Epithelial cell of proximal tubule (primary cell): ENCODE measurements around the gene SPATA24. TPM values are rescaled to one million over a fixed set of nuclear protein-coding genes. Genes with fewer than 3 reads are reported as not detected.
"Not testable (repeated sequence)": the region's sequence is repeated elsewhere in the genome, so short reads cannot be mapped to it uniquely, and the experiment has no call there.

Source experiments
- DNase-seq: peaks from one replicate; pipeline ENCODE4 v3.0.0-alpha.2; 2011; ENCODE audit warnings: low read depth
- H3K4me3 ChIP-seq: 2 replicates; pipeline ENCODE4 v1.5.1; 2011; ENCODE audit warnings: low read depth, mild to moderate bottlenecking, low read length
- CTCF ChIP-seq: conservative IDR thresholded peaks from 2 replicates; pipeline ENCODE4 v1.5.1; 2012; ENCODE audit warnings: low read depth, mild to moderate bottlenecking, low read length
- total RNA-seq: library from RNA; depleted of rRNA; stranded (reverse); fragments of >200 nt; gene quantifications from 2 replicates; pipeline ENCODE4 v1.2.3, GENCODE V29; 2015

Gene SPATA24
- total RNA-seq, 1 donor from 2014 or later: 2.2 TPM

GRCh38 chr5:139415221-139415861, 11.5 kb upstream of the SPATA24 start:
- TF ChIP-seq CTCF: no peak
- no peak overlapping the region for H3K4me3 ChIP-seq
- DNase-seq: no peak

DNA sequence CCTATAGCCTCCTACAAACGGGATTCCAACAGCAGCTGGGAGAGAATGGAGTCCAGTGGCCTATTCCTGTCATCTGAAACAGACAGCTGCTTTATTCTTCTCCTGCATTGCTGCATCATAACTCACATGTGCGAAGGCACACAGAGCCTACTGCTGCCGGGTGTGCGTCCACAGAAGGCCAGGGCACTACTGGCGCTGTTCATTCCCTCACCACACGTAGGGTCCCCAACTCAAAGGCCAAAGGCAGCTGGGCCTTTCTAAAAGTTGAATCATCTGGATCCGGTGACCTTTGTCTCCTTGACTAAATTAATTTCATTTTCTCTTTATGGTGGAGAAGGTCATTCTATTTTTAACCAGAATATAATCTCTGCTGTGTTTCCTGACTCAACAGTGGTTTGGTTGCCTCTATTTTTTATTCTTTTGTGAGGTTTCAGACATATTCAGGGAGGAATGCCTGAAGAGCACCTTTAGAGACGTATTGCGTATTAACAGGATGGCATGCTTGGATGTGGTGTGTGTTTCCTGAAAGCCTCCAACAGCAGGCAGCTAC, 10.8 kb upstream of the SPATA24 start:
- no peak overlapping the region for H3K4me3 ChIP-seq
- no peak for TF ChIP-seq CTCF
- no peak for DNase-seq

- TF ChIP-seq CTCF: no peak
- no peak for DNase-seq
- H3K4me3 ChIP-seq: no peak overlapping the region
These were observed 10.1 kb upstream of the SPATA24 start for GRCh38 chr5:139413963-139414362.

GRCh38 chr5:139413153-139413552, 9.3 kb upstream of the SPATA24 start:
- no peak for TF ChIP-seq CTCF
- no peak overlapping the region for H3K4me3 ChIP-seq
- no peak for DNase-seq

GRCh38 chr5:139410993-139411828, 7.3 kb upstream of the SPATA24 start:
- no peak for DNase-seq
- TF ChIP-seq CTCF: no peak
- H3K4me3 ChIP-seq: no peak overlapping the region

DNA sequence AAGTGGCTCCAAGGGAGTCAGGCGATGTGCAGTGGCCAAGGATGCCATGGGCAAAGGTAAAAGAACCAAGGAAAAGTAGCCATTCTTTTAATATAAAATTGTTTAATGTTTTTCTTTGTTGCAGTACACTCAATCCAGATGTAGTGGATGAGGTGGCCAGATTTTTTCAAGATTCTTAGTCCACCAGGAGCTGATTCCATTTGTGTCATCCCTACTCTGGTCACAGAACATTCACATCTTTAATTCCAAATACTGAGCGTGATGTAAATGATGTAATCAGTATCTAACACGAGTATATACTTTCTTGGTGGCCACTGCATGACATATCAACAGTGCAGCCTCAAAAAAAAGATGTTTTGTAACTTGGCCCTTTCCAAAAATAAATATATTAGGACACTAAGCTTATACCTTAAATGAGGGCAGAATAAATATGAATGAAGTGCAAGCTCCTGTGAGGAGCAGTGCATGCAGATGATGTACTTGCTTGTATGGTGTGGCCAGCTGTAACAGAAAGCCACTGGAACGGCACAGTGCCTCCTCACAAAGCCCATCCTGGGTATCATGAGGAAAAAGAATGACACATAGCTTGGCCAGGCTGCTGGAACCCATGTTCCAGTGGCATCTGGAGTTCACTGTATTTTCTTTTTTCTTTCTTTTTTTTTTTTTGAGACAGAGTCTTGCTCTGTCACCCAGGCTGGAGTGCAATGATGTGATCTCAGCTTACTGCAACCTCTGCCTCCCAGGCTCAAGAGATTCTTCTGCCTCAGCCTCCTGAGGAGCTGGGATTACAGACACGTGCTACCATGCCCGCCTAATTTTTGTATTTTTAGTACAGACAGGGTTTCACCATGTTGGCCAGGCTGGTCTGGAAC, 6.5 kb upstream of the SPATA24 start:
- DNase-seq: no peak
- no peak overlapping the region for H3K4me3 ChIP-seq
- no peak for TF ChIP-seq CTCF

DNA sequence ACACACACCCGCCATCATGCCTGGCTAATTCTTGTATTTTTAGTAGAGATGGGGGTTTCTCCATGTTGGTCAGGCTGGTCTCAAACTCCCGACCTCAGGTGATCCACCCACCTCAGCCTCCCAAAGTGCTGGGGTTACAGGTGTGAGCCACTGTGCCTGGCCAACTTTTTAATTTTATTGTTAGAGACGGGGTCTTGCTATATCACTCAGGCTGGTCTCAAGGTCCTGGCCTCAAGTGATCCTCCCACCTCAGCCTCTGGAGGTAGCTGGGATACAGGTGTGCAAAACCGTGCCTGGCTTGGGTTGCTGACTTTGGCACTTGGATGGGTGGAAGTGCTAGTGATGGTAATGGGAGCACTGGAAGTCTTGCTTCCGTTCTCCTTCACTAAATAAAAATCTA, 5.2 kb upstream of the SPATA24 start:
- not testable (repeated sequence) for H3K4me3 ChIP-seq, DNase-seq
